H9 (cell line): ENCODE data around the gene MYO10. TPM values are rescaled to one million over a fixed set of nuclear protein-coding genes. Genes with fewer than 3 reads are reported as not detected.
A peak's percentile ranks its signal among the peaks of the same experiment; 100 is the strongest.

ENCODE experiments used
- DNase-seq: peaks from one replicate; pipeline ENCODE4 v3.0.0-alpha.2; 2017
- H2AFZ ChIP-seq: one replicate; pipeline ENCODE4 v1.6.1; 2013; ENCODE audit warnings: mild to moderate bottlenecking, low read length, control low read depth, moderate library complexity
- H2AK5ac ChIP-seq: 2 replicates; pipeline ENCODE4 v1.6.1; 2013; ENCODE audit warnings: low read length, control low read depth, mixed read lengths; ENCODE audit not compliant: insufficient read length
- H2BK120ac ChIP-seq: one replicate; pipeline ENCODE4 v1.6.1; 2013; ENCODE audit warnings: low read depth, mild to moderate bottlenecking, low read length, control low read depth, inconsistent platforms; ENCODE audit not compliant: poor library complexity, severe bottlenecking
- H2BK12ac ChIP-seq: 2 replicates; pipeline ENCODE4 v1.6.1; 2013; ENCODE audit warnings: low read length, control low read depth, mixed read lengths, low read depth; ENCODE audit not compliant: insufficient read length
- H2BK15ac ChIP-seq: 2 replicates; pipeline ENCODE4 v1.6.1; 2013; ENCODE audit warnings: low read depth, low read length, control low read depth
- H2BK20ac ChIP-seq: one replicate; pipeline ENCODE4 v1.6.1; 2013; ENCODE audit warnings: low read depth, mild to moderate bottlenecking, low read length, control low read depth, inconsistent platforms; ENCODE audit not compliant: poor library complexity, severe bottlenecking
- H2BK5ac ChIP-seq: 2 replicates; pipeline ENCODE4 v1.6.1; 2013; ENCODE audit warnings: low read length, control low read depth, mixed read lengths; ENCODE audit not compliant: insufficient read length
- H3K14ac ChIP-seq: 2 replicates; pipeline ENCODE4 v1.6.1; 2013; ENCODE audit warnings: low read length, control low read depth; ENCODE audit not compliant: insufficient read depth
- H3K18ac ChIP-seq: 2 replicates; pipeline ENCODE4 v1.6.1; 2013; ENCODE audit warnings: low read depth, mild to moderate bottlenecking, mixed read lengths, low read length, control low read depth; ENCODE audit not compliant: insufficient read length
- H3K23ac ChIP-seq: 2 replicates; pipeline ENCODE4 v1.6.1; 2013; ENCODE audit warnings: low read length, control low read depth, mixed read lengths, low read depth; ENCODE audit not compliant: insufficient read length
- H3K23me2 ChIP-seq: 2 replicates; pipeline ENCODE4 v1.6.1; 2013; ENCODE audit warnings: low read depth, mild to moderate bottlenecking, mixed read lengths, low read length, control low read depth; ENCODE audit not compliant: insufficient read length, poor library complexity, severe bottlenecking
- H3K27ac ChIP-seq: 2 replicates; pipeline ENCODE4 v1.5.1; 2013; ENCODE audit warnings: low read length, control low read depth, mixed read lengths, low read depth; ENCODE audit not compliant: insufficient read length
- H3K27me3 ChIP-seq: 2 replicates; pipeline ENCODE4 v1.6.1; 2013; ENCODE audit warnings: low read length, control low read depth, inconsistent platforms; ENCODE audit not compliant: insufficient read depth
- H3K4ac ChIP-seq: 2 replicates; pipeline ENCODE4 v1.6.1; 2013; ENCODE audit warnings: low read depth, mild to moderate bottlenecking, control low read depth, inconsistent platforms, low read length, moderate library complexity
- H3K4me1 ChIP-seq: 2 replicates; pipeline ENCODE4 v1.6.1; 2013; ENCODE audit warnings: low read length, control low read depth, inconsistent platforms; ENCODE audit not compliant: insufficient read depth
- H3K4me2 ChIP-seq: 2 replicates; pipeline ENCODE4 v1.6.1; 2013; ENCODE audit warnings: low read length, control low read depth, mixed read lengths; ENCODE audit not compliant: insufficient read length, insufficient read depth
- H3K56ac ChIP-seq: 2 replicates; pipeline ENCODE4 v1.6.1; 2013; ENCODE audit warnings: low read depth, mild to moderate bottlenecking, mixed read lengths, low read length, control low read depth; ENCODE audit not compliant: insufficient read length
- H3K79me1 ChIP-seq: 2 replicates; pipeline ENCODE4 v1.6.1; 2013; ENCODE audit warnings: low read depth, mild to moderate bottlenecking, moderate library complexity, low read length, control low read depth, inconsistent platforms; ENCODE audit not compliant: insufficient read depth, poor library complexity, severe bottlenecking
- H3K79me2 ChIP-seq: 2 replicates; pipeline ENCODE4 v1.6.1; 2013; ENCODE audit warnings: low read length, control low read depth, inconsistent platforms; ENCODE audit not compliant: insufficient read depth
- H3K9ac ChIP-seq: 2 replicates; pipeline ENCODE4 v1.6.1; 2013; ENCODE audit warnings: low read length, control low read depth, mixed read lengths; ENCODE audit not compliant: insufficient read length; ENCODE audit errors: extremely low read depth
- H3K9me3 ChIP-seq: one replicate; pipeline ENCODE4 v1.6.1; 2013; ENCODE audit warnings: low read depth, low read length, inconsistent platforms; ENCODE audit not compliant: control insufficient read depth
- H3T11ph ChIP-seq: one replicate; pipeline ENCODE4 v1.6.1; 2013; ENCODE audit warnings: mild to moderate bottlenecking, low read length, control low read depth, inconsistent platforms
- H4K20me1 ChIP-seq: one replicate; pipeline ENCODE4 v1.6.1; 2013; ENCODE audit not compliant: control insufficient read depth, insufficient read length, insufficient read depth
- H4K5ac ChIP-seq: 2 replicates; pipeline ENCODE4 v1.6.1; 2013; ENCODE audit warnings: low read depth, mild to moderate bottlenecking, mixed read lengths, low read length, control low read depth; ENCODE audit not compliant: insufficient read length
- H4K8ac ChIP-seq: replicated peaks from 2 replicates; pipeline ENCODE4 v1.6.1; 2013; ENCODE audit warnings: low read length, control low read depth, mixed read lengths, low read depth; ENCODE audit not compliant: insufficient read length
- H4K91ac ChIP-seq: 2 replicates; pipeline ENCODE4 v1.6.1; 2013; ENCODE audit warnings: low read depth, mild to moderate bottlenecking, moderate library complexity, mixed read lengths, low read length, control low read depth; ENCODE audit not compliant: insufficient read length
- H3K27ac Mint-ChIP-seq, 3 experiments: 2 replicates in 2 of 3; 3 replicates in 1 of 3; pipeline ENCODE4 v1.8.0; 2020 to 2021; ENCODE audit warnings: mixed read lengths in 3 of 3, mild to moderate bottlenecking in 1 of 3, moderate library complexity in 1 of 3
- H3K27me3 Mint-ChIP-seq: 2 replicates; pipeline ENCODE4 v1.8.0; 2021; ENCODE audit warnings: low read depth, mild to moderate bottlenecking, moderate library complexity, mixed read lengths
- H3K36me3 Mint-ChIP-seq, 3 experiments: 2 replicates in 2 of 3; 3 replicates in 1 of 3; pipeline ENCODE4 v1.8.0; 2020 to 2021; ENCODE audit warnings: low read depth in 3 of 3, mixed read lengths in 3 of 3; ENCODE audit not compliant: insufficient read depth in 1 of 3
- H3K4me1 Mint-ChIP-seq, 2 experiments: 2 replicates each; pipeline ENCODE4 v1.8.0; 2020; ENCODE audit warnings: mixed read lengths in 2 of 2
- H3K4me3 Mint-ChIP-seq, 2 experiments: 2 replicates in 1 of 2; 3 replicates in 1 of 2; pipeline ENCODE4 v1.8.0; 2020 to 2021; ENCODE audit warnings: mild to moderate bottlenecking in 2 of 2, mixed read lengths in 2 of 2, moderate library complexity in 1 of 2
- H3K9me3 Mint-ChIP-seq, 2 experiments: 2 replicates in 1 of 2; 3 replicates in 1 of 2; pipeline ENCODE4 v1.8.0; 2020; ENCODE audit warnings: mild to moderate bottlenecking in 2 of 2, mixed read lengths in 2 of 2, moderate library complexity in 1 of 2
- WGBS: extraction: QIAGEN DNeasy Blood & Tissue Kit; methylation state at CpG from one replicate; pipeline ENCODE4 v1.1.7; 2013; ENCODE audit warnings: missing lambda C conversion rate, low lambda C conversion rate, mixed read lengths; ENCODE audit not compliant: insufficient read length; ENCODE audit errors: extremely low coverage; 5-methylcytosine and 5-hydroxymethylcytosine counted together
- total RNA-seq: library from RNA; stranded (reverse); gene quantifications from 2 replicates; pipeline ENCODE4 v1.2.1, GENCODE V29; 2021
- TF ChIP-seq, protein P1 (sequence below): fragments of 200-600 bp; sonication (generic); conservative IDR thresholded peaks from 3 replicates; pipeline ENCODE4 v1.8.0; 2021; ENCODE audit warnings: antibody characterized with exemption, mild to moderate bottlenecking

MYO10 gene
- total RNA-seq, 1 experiment from 2014 or later, result 127 TPM

- H2AFZ ChIP-seq, result no peak overlapping the region
- no peak overlapping the region for H3K9ac ChIP-seq
- H3K79me1 ChIP-seq, result no peaks in the 10 kb centered on the region
- Mint-ChIP-seq H3K27me3 (no peaks in the 10 kb centered on the region), H3K27ac (peak overlapping the region; percentile 94 to 96 (median 96)), H3K4me3 (peak overlapping the region; percentile 39 to 70; a peak in 4 of 5 replicates), H3K9me3 (no peaks in the 10 kb centered on the region; a peak in 1 of 5 replicates), H3K4me1 (peaks cover 41 to 59% of the 10 kb centered on the region in 2 experiments), H3K36me3 (0 out of 7 replicates have a peak, but pooled peaks cover 0 to 3% (median 0%) of the 10 kb centered on the region in 3 experiments)
- H3K23me2 ChIP-seq, result no peaks in the 10 kb centered on the region
- H2BK12ac ChIP-seq, result no peak overlapping the region
- no CpG with 5 or more reads among the region's 13 CpGs for WGBS
- no peak overlapping the region for H3K18ac ChIP-seq
- no peaks in the 10 kb centered on the region for H4K20me1 ChIP-seq
- no peak overlapping the region for H3K56ac ChIP-seq
- no peak overlapping the region for H3T11ph ChIP-seq
- H3K4me2 ChIP-seq, result peak overlapping the region; percentile 11
- no peak overlapping the region for H4K5ac ChIP-seq
- H3K27ac ChIP-seq, result no peak overlapping the region
- no peak overlapping the region for H2BK5ac ChIP-seq
- no peaks in the 10 kb centered on the region for H3K9me3 ChIP-seq
- H3K79me2 ChIP-seq, result peaks cover 7% of the 10 kb centered on the region; the same call in 1 of the 2 replicates
- H2BK15ac ChIP-seq, result no peak overlapping the region
- no peak overlapping the region for H4K8ac ChIP-seq
- no peak overlapping the region for H2BK120ac ChIP-seq
- TF ChIP-seq, protein P1, sequence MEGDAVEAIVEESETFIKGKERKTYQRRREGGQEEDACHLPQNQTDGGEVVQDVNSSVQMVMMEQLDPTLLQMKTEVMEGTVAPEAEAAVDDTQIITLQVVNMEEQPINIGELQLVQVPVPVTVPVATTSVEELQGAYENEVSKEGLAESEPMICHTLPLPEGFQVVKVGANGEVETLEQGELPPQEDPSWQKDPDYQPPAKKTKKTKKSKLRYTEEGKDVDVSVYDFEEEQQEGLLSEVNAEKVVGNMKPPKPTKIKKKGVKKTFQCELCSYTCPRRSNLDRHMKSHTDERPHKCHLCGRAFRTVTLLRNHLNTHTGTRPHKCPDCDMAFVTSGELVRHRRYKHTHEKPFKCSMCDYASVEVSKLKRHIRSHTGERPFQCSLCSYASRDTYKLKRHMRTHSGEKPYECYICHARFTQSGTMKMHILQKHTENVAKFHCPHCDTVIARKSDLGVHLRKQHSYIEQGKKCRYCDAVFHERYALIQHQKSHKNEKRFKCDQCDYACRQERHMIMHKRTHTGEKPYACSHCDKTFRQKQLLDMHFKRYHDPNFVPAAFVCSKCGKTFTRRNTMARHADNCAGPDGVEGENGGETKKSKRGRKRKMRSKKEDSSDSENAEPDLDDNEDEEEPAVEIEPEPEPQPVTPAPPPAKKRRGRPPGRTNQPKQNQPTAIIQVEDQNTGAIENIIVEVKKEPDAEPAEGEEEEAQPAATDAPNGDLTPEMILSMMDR, result no peak
- H2BK20ac ChIP-seq, result no peak overlapping the region
- DNase-seq, result peak; percentile 85
- H2AK5ac ChIP-seq, result no peak overlapping the region
- no peak overlapping the region for H3K23ac ChIP-seq
- peaks cover 18% of the 10 kb centered on the region; the same call in 1 of the 2 replicates for H3K4me1 ChIP-seq
- no peaks in the 10 kb centered on the region for H3K27me3 ChIP-seq
- no peak overlapping the region for H3K14ac ChIP-seq
- H4K91ac ChIP-seq, result no peak overlapping the region
- H3K4ac ChIP-seq, result no peak overlapping the region
Observed at GRCh38 chr5:16901021-16901644, 35.0 kb downstream of the MYO10 start.
